Stimulated activated CD8-positive, alpha-beta memory T cell treated with anti-CD3 and anti-CD28 coated beads, Interleukin-15, amount 100 ng/mL, for 48 hours (primary cell): ENCODE data around the gene VEGFB.

Experiments
- DNase-seq, 2 donors: peaks; one replicate each; pipeline ENCODE4 v3.0.0-alpha.2; 2020; ENCODE audit warnings: low read depth in 2 of 2

The VEGFB gene

GRCh38 chr11:64261556-64262080 lies 27.2 kb downstream of the VEGFB start:
- DNase-seq: no peak

- DNase-seq: no peak
These were observed 28.1 kb downstream of the VEGFB start for GRCh38 chr11:64262271-64263002.

GRCh38 chr11:64263021-64263946 lies 28.9 kb downstream of the VEGFB start:
- no peak for DNase-seq

GRCh38 chr11:64263947-64264317 lies 29.5 kb downstream of the VEGFB start:
- no peak for DNase-seq

- no peak for DNase-seq
These were observed 30.0 kb downstream of the VEGFB start for GRCh38 chr11:64264371-64264852.

- DNase-seq: no peak
These were observed 31.1 kb downstream of the VEGFB start for GRCh38 chr11:64265176-64266160.

GRCh38 chr11:64266339-64266738 lies 32.0 kb downstream of the VEGFB start:
- DNase-seq: no peak

- no peak for DNase-seq
These were observed 33.0 kb downstream of the VEGFB start for GRCh38 chr11:64267207-64267945.

- DNase-seq: no peak
These were observed 33.9 kb downstream of the VEGFB start for GRCh38 chr11:64268025-64268892.

GRCh38 chr11:64268893-64269539 lies 34.6 kb downstream of the VEGFB start:
- peak in 1 of 2 donors; percentile 57 for DNase-seq

GRCh38 chr11:64269540-64270220 lies 35.3 kb downstream of the VEGFB start:
- peak; percentile 96 to 98 for DNase-seq

- no peak for DNase-seq
These were observed 40.8 kb downstream of the VEGFB start for GRCh38 chr11:64275031-64275800.

- DNase-seq: no peak
These were observed 41.5 kb downstream of the VEGFB start for GRCh38 chr11:64275841-64276240.

GRCh38 chr11:64276653-64277431 lies 42.5 kb downstream of the VEGFB start:
- no peak for DNase-seq

GRCh38 chr11:64278576-64279190 lies 44.3 kb downstream of the VEGFB start:
- DNase-seq: no peak

GRCh38 chr11:64281957-64282770 lies 47.8 kb downstream of the VEGFB start:
- no peak for DNase-seq
